GM08714 (cell line): Measurements from ENCODE around the gene NRGN.

Experiments used
- H3K4me3 ChIP-seq: fragments of 200-500 bp; sonication (Bioruptor generic); 2 replicates; pipeline ENCODE4 v1.5.1; 2014; ENCODE audit warnings: mild to moderate bottlenecking, low read length, inconsistent platforms
- ZNF274 ChIP-seq: IDR thresholded peaks from 2 replicates; pipeline ENCODE4 v1.6.1; 2012; ENCODE audit warnings: mild to moderate bottlenecking, low read depth, low read length

NRGN gene

DNA sequence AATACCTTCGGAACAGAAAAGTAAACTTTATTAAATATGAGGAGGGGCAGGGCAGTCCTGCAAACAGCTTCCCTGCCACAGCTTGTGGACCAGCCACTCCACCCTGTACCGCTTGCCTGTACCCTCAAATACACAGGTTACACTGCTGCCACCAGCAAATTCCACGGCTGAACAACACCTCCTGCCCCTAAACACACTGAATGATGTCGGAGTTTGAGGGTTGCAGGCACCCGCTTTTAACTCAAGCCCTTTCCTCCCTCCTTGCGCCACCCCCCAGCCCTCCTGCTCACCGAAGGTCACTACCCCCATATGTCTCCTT, 8.3 kb downstream of the NRGN start:
- H3K4me3 ChIP-seq = no peak overlapping the region

DNA sequence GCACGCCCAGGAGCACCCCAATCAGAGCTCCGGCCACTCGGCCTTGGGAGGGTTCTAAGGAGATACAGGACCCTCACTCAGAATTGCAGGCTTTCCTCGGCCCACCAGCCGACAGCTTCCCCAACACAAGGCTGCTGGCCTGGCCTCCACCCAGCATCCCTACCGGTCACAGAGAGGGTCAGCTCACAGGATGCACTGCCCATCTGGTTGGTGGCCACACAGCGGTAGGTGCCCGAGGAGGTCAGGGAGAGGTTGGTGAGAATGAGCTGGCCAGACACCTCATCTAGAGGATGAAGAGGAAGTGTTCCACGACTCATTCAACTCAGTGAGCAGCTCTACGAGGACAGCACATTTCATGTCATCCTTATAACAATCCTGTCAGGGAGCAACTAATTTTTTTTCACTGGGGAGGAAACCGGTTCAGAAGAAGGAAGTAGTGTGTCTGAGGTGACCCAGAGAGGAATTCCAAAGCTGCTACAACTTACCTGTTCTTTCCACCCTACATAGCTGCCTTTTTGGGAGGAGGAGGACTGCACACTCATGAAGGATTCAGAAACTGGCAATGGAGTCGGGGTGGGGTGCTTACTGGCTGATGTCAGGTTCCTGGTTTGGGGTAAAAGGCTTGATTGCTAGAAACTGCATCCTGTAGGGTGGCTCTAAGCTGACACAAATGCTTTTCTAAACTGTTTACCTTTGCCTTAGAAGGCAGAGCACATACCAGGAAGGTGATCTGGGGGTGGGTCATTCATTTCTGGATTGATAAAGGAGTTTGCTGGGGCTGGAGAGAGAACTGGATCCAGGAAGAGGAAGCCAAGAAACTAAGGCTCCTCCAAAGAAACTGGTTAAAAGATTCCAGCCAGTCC, 9.0 kb downstream of the NRGN start:
- no peak for TF ChIP-seq ZNF274

More for the DNA sequence above, 8.3 kb downstream of the NRGN start:
- TF ChIP-seq ZNF274 = no peak

DNA sequence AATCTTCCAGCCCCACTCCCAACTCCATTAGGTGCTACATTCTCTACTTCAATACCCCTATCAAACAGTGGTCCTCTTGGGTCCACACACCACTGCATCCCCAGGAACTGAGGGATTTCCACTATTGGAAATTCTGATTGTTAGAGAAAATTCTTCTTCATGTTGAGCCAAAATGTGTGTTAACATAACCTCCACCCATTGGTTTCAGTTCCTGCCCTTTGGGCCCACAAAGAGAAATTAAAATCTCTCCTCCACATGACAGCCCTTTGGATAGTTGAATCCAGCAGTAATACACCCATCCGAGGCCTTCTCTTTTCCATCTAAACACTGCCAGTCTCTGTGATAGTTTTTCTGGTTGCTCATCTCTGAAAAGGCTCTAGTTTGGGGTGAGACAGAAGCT, 10.2 kb downstream of the NRGN start:
- no peak for TF ChIP-seq ZNF274
- no peak overlapping the region for H3K4me3 ChIP-seq

More for the DNA sequence above, 9.0 kb downstream of the NRGN start:
- H3K4me3 ChIP-seq = no peak overlapping the region

- no peak overlapping the region for H3K4me3 ChIP-seq
- no peak for TF ChIP-seq ZNF274
Measured at GRCh38 chr11:124751391-124751740, 11.6 kb downstream of the NRGN start.

GRCh38 chr11:124751741-124752470, 12.2 kb downstream of the NRGN start, which contains the start of gene VSIG2:
Gene VSIG2, minus strand, starts transcription at chr11:124752255. Its CDS starts 118 bp downstream, at chr11:124752137.
- no peak within 1 kb of the TSS for H3K4me3 ChIP-seq
- no peak for TF ChIP-seq ZNF274

- TF ChIP-seq ZNF274 = no peak
- no peak overlapping the region for H3K4me3 ChIP-seq
Measured at GRCh38 chr11:124752471-124753102, 12.8 kb downstream of the NRGN start.

DNA sequence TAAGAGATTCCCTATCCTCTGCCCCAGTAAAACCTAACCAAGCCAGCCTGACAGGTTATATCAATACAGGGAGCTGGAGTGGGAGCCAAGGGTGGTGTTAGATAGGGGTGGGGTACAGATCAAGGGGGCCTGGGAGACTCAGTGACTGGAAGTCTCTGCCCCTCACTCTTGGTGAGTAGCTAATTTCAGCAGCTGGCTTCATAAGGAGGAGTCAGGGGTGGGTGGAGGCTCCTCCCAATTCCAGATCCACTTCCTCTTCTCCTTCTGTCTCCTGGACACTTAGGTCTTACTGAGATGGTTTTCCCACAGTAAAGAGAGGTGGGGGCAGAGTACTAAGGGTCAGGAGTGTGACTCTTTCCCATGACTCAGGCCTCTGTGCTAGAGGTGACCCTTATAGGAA, 13.5 kb downstream of the NRGN start:
- TF ChIP-seq ZNF274 = no peak

DNA sequence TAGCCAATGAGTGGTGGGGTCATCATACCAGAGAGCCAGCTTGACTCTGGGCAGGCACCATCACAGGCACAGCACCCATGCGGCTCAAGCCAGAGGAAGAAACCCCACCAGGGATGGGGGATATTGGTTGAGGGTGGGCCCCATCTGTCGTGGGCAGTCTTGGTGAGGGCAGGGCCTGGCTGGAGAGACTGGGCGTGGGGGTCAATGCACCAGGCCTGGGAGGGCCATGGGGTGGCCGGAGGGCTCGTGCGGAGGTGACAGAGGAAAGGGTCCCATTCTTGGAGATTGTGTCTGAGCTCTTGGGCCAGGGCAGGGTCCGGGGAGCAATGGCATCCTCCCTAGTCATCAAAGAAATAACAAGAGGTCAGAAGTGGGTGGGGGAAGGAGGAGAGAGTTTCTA, 13.9 kb downstream of the NRGN start:
- no peak for TF ChIP-seq ZNF274
- H3K4me3 ChIP-seq = no peak overlapping the region

More for the DNA sequence above, 13.5 kb downstream of the NRGN start:
- no peak overlapping the region for H3K4me3 ChIP-seq

- TF ChIP-seq ZNF274 = no peak
Measured at GRCh38 chr11:124754309-124754708, 14.6 kb downstream of the NRGN start.

GRCh38 chr11:124754710-124755109, 15.0 kb downstream of the NRGN start:
- TF ChIP-seq ZNF274 = no peak
- no peak overlapping the region for H3K4me3 ChIP-seq

More at GRCh38 chr11:124754309-124754708, 14.6 kb downstream of the NRGN start:
- H3K4me3 ChIP-seq = no peak overlapping the region

DNA sequence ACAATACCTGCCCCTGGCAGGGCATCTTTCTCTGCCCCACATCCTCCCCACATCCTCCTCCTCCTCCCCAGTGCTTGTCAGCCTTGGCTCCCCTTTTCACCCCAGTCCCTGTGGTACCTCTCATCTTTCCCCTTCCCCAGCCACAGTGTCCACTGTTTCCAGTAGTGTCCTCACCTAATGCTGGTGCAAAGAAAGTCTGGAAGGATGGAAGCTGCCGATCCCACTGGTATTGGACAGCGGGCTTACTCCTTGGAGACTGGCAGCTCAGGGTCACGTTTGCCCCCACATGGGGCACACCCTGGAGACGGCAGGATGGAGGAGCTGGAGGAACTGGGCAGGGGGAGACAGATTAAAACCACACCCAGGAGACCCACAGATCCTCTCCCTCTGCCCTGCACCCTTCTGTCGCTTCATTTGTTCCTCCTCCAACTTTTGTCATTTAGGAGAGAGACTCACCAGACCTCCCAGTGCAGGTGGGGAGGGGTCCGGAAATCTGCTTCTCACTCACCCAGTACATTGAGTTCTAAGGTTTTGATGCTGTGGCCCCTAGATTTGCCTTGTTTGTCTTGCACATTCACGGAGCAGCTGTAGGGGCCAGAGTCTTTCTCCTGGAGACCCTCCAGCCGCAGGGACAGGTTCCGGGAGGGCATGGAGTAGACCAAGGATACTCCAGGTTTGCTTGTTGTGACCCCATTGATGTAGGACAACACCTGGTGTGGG, 16.5 kb downstream of the NRGN start:
- H3K4me3 ChIP-seq = no peak overlapping the region
- no peak for TF ChIP-seq ZNF274

GRCh38 chr11:124756753-124757227, 17.0 kb downstream of the NRGN start:
- H3K4me3 ChIP-seq = no peak overlapping the region
- TF ChIP-seq ZNF274 = no peak

GRCh38 chr11:124757320-124757719, 17.6 kb downstream of the NRGN start:
- no peak overlapping the region for H3K4me3 ChIP-seq
- no peak for TF ChIP-seq ZNF274
